NB4 (cell line): Measurements from ENCODE around the gene PDGFC.

Experiments used
- DNase-seq: peaks from one replicate; pipeline ENCODE4 v3.0.0; 2010; ENCODE audit warnings: low read depth
- H3K4me3 ChIP-seq: one replicate; pipeline ENCODE4 v1.5.1; 2011; ENCODE audit warnings: mild to moderate bottlenecking, low read depth, low read length, moderate library complexity
- MYC ChIP-seq: IDR thresholded peaks from 2 replicates; pipeline ENCODE4 v1.6.1; 2011; ENCODE audit warnings: low read depth, low read length
- POLR2A ChIP-seq: IDR thresholded peaks from 2 replicates; pipeline ENCODE4 v1.6.1; 2011; ENCODE audit warnings: mild to moderate bottlenecking; ENCODE audit not compliant: insufficient read length; ENCODE audit errors: extremely low read depth
- TF ChIP-seq, protein P1 (sequence below): IDR thresholded peaks from one replicate; pipeline ENCODE4 v1.5.1; 2012; ENCODE audit warnings: low read depth, low read length
- TF ChIP-seq, protein P2 (sequence below): IDR thresholded peaks from 2 replicates; pipeline ENCODE4 v1.6.1; 2011; ENCODE audit warnings: low read depth, low read length

PDGFC gene

DNA sequence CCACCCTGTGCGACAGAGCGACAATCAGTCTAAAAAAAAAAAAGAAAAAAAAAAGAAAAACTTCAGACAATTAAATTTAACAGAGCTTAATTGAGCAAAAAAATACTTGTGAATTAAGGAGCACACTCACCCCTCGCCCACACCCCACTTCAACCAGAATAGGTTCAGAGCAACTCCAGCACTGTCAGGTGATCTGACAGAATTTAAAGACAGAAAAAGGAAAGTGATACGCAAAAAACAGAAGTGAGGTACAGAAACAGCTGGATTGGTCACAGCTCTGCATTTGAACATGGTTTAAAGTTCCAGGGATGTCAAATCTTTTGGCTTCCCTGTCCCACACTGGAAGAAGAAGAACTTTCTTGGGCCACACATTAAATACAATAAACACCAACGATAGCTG lies 174.4 kb downstream of the PDGFC start:
- TF ChIP-seq, protein P1, sequence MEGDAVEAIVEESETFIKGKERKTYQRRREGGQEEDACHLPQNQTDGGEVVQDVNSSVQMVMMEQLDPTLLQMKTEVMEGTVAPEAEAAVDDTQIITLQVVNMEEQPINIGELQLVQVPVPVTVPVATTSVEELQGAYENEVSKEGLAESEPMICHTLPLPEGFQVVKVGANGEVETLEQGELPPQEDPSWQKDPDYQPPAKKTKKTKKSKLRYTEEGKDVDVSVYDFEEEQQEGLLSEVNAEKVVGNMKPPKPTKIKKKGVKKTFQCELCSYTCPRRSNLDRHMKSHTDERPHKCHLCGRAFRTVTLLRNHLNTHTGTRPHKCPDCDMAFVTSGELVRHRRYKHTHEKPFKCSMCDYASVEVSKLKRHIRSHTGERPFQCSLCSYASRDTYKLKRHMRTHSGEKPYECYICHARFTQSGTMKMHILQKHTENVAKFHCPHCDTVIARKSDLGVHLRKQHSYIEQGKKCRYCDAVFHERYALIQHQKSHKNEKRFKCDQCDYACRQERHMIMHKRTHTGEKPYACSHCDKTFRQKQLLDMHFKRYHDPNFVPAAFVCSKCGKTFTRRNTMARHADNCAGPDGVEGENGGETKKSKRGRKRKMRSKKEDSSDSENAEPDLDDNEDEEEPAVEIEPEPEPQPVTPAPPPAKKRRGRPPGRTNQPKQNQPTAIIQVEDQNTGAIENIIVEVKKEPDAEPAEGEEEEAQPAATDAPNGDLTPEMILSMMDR = no peak
- TF ChIP-seq MYC (no peak), POLR2A (no peak)
- TF ChIP-seq, protein P2, sequence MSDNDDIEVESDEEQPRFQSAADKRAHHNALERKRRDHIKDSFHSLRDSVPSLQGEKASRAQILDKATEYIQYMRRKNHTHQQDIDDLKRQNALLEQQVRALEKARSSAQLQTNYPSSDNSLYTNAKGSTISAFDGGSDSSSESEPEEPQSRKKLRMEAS = no peak

DNA sequence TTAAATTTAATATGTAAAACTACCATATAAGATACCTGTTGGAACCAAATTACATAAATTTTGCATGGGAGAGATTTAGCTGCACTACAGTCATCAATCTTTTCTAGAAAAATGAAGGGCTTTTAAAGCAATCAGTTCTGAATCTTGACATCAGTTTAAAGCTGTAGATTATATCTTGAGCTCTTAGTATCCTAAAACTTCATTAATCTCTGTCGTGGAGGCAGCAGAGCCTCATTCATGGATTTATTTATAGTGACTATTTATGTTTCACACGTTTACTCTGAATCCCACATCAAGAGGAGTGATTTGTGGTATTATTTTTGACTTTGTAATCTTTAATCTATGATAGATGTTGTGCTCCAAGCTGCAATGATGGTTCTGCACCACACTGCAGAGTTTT lies 175.9 kb downstream of the PDGFC start:
- H3K4me3 ChIP-seq = no peak overlapping the region
- DNase-seq = no peak
- TF ChIP-seq, protein P2 = no peak
- TF ChIP-seq, protein P1 = no peak
- no peak for TF ChIP-seq POLR2A
- TF ChIP-seq MYC = no peak

More for the DNA sequence above, 174.4 kb downstream of the PDGFC start:
- DNase-seq = no peak
- H3K4me3 ChIP-seq = no peak overlapping the region

DNA sequence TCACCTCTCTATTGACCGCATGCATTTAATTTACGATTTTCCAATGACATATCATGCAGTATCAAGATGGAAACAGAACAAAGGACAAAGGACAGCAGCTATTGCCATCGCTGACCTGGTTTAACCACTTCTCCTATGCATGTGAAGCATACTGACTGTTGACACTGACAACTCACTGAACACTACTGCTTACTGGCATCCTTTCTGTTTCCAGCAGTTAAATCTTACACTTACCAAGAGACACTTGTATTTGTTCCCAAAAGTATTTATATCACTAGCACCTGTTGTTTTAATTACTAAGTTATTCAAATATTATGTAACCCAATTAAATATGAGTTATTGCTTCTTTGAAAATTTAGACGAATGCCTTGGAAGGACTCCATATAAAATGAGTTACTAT lies 176.7 kb downstream of the PDGFC start:
- TF ChIP-seq, protein P1 = no peak
- TF ChIP-seq POLR2A (no peak), MYC (no peak)
- TF ChIP-seq, protein P2 = no peak
- DNase-seq = no peak
- no peak overlapping the region for H3K4me3 ChIP-seq

DNA sequence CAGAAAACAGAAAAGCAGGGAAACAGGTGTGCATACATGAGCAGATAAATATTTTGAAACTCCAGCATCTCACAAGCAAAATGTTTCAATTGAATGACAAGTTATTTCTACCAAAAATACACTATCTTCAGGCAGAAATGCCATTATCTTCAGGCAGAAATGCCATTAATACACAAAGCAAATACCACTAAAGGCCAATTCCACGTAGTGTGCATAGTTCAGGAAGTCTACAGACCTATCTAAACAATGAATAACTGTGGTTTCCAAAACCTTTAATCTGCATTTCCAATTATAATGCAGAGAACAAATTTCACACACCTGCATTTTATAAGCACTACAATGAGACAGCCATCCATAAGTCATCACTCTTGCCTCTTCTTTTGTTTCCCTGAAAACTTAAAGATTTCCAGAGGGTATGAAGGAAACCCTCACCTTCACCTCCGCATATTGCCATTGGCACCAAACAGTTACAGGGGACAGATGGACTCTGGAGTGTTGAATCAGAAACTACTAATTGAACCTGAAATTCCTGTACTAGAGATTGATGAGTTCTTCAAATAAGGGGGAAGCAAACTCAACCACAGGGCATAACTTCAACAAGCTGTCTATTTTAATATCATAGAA lies 179.0 kb downstream of the PDGFC start:
- DNase-seq = no peak
- no peak for TF ChIP-seq POLR2A
- TF ChIP-seq, protein P1 = no peak
- TF ChIP-seq MYC = no peak
- TF ChIP-seq, protein P2 = no peak
- H3K4me3 ChIP-seq = no peak overlapping the region

DNA sequence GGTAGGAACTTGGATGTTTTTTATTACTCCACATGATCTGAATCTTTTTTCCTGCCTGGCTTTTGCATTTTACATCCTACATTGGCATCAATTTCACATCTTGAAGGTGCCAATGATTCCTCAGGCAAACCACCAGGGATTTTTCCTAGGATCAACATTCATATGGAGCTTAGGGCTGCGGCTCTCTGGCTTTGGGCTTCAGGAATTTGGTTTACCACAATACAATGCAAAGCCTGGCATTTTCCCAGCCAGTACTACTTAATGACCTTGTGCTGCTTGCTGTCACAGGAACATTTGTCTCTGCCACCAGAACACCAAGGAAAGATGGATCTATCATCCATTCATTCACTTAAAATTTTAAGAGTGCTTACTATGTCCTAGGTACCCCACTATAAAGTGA lies 180.7 kb downstream of the PDGFC start:
- no peak overlapping the region for H3K4me3 ChIP-seq
- DNase-seq = no peak
- TF ChIP-seq MYC (no peak), POLR2A (no peak)
- TF ChIP-seq, protein P1 = no peak
- TF ChIP-seq, protein P2 = no peak
